BE2C (cell line): ENCODE results near the gene EEFSEC.

Source experiments
- DNase-seq: peaks from one replicate; pipeline ENCODE4 v3.0.0-alpha.2; 2020
- H3K27me3 ChIP-seq: fragments of 250-450 bp; sonication (Bioruptor Pico); 2 replicates; pipeline ENCODE4 v1.5.1; 2020; ENCODE audit warnings: mild to moderate bottlenecking
- H3K36me3 ChIP-seq: fragments of 250-450 bp; sonication (Bioruptor Pico); 2 replicates; pipeline ENCODE4 v1.5.1; 2020; ENCODE audit warnings: mild to moderate bottlenecking
- H3K4me1 ChIP-seq: fragments of 250-450 bp; sonication (Bioruptor Pico); 2 replicates; pipeline ENCODE4 v1.5.1; 2020
- H3K4me3 ChIP-seq: 2 replicates; pipeline ENCODE4 v1.5.1; 2011; ENCODE audit warnings: low read depth, low read length
- H3K9me3 ChIP-seq: fragments of 250-450 bp; sonication (Bioruptor Pico); 2 replicates; pipeline ENCODE4 v1.5.1; 2020
- TF ChIP-seq, protein P1 (sequence below): IDR thresholded peaks from 2 replicates; pipeline ENCODE4 v1.5.1; 2012; ENCODE audit warnings: mild to moderate bottlenecking, low read depth, low read length

The EEFSEC gene

DNA sequence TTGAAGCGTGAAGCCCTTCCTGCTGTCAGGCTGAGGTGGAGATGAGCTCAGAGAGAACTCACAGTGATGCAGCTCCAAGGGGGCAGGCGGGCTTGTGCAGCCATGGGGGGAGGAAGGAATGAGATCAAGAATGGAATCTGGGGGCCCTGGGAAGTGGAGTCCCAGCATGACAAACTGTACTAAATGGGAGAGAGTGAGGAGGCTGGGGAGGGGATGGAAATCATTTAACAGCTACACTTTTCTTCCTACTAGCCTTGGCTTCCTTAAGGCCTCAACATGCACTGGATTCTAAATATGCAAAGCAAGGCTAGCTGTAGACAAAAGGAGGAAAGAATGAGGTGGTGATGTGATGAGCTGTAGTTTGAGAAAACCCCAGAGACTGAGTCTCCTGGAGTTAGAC is 133.9 kb downstream of the EEFSEC start:
- TF ChIP-seq, protein P1, sequence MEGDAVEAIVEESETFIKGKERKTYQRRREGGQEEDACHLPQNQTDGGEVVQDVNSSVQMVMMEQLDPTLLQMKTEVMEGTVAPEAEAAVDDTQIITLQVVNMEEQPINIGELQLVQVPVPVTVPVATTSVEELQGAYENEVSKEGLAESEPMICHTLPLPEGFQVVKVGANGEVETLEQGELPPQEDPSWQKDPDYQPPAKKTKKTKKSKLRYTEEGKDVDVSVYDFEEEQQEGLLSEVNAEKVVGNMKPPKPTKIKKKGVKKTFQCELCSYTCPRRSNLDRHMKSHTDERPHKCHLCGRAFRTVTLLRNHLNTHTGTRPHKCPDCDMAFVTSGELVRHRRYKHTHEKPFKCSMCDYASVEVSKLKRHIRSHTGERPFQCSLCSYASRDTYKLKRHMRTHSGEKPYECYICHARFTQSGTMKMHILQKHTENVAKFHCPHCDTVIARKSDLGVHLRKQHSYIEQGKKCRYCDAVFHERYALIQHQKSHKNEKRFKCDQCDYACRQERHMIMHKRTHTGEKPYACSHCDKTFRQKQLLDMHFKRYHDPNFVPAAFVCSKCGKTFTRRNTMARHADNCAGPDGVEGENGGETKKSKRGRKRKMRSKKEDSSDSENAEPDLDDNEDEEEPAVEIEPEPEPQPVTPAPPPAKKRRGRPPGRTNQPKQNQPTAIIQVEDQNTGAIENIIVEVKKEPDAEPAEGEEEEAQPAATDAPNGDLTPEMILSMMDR = no peak
- H3K36me3 ChIP-seq = 0 out of 2 replicates have a peak, but pooled peaks cover 3% of the 10 kb centered on the region
- no peaks in the 10 kb centered on the region for H3K27me3 ChIP-seq
- H3K4me1 ChIP-seq = peaks cover 4% of the 10 kb centered on the region; the same call in 1 of the 2 replicates
- H3K4me3 ChIP-seq = no peak overlapping the region
- DNase-seq = no peak
- no peaks in the 10 kb centered on the region for H3K9me3 ChIP-seq

- TF ChIP-seq, protein P1 = no peak
Measured at GRCh38 chr3:128289534-128289933, 136.3 kb downstream of the EEFSEC start.

GRCh38 chr3:128290484-128290883 is 137.2 kb downstream of the EEFSEC start:
- no peaks in the 10 kb centered on the region for H3K9me3 ChIP-seq
- no peaks in the 10 kb centered on the region for H3K27me3 ChIP-seq
- 0 out of 2 replicates have a peak, but pooled peaks cover 3% of the 10 kb centered on the region for H3K36me3 ChIP-seq
- no peak for DNase-seq
- H3K4me1 ChIP-seq = no peaks in the 10 kb centered on the region
- H3K4me3 ChIP-seq = no peak overlapping the region
- TF ChIP-seq, protein P1 = no peak

More at GRCh38 chr3:128289534-128289933, 136.3 kb downstream of the EEFSEC start:
- H3K9me3 ChIP-seq = no peaks in the 10 kb centered on the region
- no peaks in the 10 kb centered on the region for H3K27me3 ChIP-seq
- no peak overlapping the region for H3K4me3 ChIP-seq
- DNase-seq = no peak
- 0 out of 2 replicates have a peak, but pooled peaks cover 3% of the 10 kb centered on the region for H3K36me3 ChIP-seq
- no peaks in the 10 kb centered on the region for H3K4me1 ChIP-seq

- Histone ChIP-seq H3K9me3 (no peaks in the 10 kb centered on the region), H3K27me3 (no peaks in the 10 kb centered on the region), H3K36me3 (no peaks in the 10 kb centered on the region), H3K4me1 (peaks cover 8% of the 10 kb centered on the region), H3K4me3 (no peak overlapping the region)
- TF ChIP-seq, protein P1 = no peak
- DNase-seq = no peak
Measured at GRCh38 chr3:128293930-128294329, 140.6 kb downstream of the EEFSEC start.

DNA sequence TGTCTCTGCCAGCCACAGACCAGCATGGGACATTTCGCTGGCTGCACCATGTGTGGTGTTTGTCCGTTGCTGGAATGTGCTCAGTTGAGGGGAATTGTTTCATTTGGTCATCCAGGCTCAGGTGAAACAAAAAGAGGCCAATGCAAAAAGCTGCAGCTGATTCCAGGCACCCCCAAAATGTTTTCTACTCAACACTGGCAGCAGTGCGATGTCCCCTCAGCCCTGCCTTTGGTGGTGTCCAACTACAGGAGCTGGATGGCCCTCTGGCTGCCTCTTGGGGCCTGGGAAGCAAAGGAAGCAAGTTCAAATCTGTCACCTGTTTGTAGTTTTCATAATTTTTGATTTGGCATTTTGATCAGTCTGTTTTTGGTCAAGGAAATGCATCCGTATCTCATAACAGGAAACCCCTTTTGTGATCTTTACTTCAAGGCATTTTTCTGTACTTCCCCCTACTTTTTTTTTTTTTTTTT is 141.8 kb downstream of the EEFSEC start:
- no peak for DNase-seq
- Histone ChIP-seq H3K4me1 (peaks cover 8% of the 10 kb centered on the region), H3K4me3 (no peak overlapping the region), H3K36me3 (no peaks in the 10 kb centered on the region), H3K27me3 (no peaks in the 10 kb centered on the region), H3K9me3 (no peaks in the 10 kb centered on the region)
- TF ChIP-seq, protein P1 = no peak

DNA sequence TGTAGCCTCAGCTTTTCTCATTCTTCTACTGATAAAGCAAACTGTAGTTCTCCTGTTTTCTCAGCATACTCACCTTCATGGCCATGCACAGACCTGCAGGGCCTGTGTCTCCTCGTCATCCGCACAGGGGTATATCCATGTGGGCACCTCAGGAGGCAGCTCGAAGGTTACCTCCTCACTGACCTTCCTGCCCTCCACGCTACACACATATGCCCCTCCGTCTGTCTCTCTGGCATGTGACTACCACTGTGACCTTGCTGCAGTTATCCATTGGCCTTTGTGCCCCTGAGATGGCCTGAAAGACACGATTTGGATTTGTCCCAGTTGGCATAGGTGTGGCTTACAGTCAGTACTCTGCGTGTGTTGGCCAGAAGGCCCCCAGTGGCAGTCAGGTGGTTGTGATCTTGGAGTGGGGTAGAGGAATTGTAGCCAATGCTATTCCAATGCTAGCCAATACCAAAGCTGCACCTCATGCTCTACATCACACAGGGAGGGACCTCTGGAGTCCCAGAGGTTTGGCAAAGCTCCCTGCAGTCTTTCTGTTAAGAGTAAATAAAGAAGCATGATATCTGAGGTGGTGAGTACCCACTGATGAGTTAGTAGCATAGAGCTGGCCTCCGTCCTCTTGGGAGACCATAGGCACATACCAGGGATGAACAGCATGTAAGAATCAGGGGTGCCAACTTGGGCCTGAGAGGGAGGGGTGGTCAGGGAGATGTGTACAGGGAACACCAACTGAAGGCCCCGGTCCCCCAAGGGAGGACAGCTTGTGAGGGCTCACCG is 143.4 kb downstream of the EEFSEC start:
- TF ChIP-seq, protein P1 = no peak
- H3K4me1 ChIP-seq = peaks cover 13% of the 10 kb centered on the region
- no peaks in the 10 kb centered on the region for H3K9me3 ChIP-seq
- H3K27me3 ChIP-seq = no peaks in the 10 kb centered on the region
- no peaks in the 10 kb centered on the region for H3K36me3 ChIP-seq
- DNase-seq = no peak
- no peak overlapping the region for H3K4me3 ChIP-seq
